ENCODE measurements around the gene IER5.

The IER5 gene

DNA sequence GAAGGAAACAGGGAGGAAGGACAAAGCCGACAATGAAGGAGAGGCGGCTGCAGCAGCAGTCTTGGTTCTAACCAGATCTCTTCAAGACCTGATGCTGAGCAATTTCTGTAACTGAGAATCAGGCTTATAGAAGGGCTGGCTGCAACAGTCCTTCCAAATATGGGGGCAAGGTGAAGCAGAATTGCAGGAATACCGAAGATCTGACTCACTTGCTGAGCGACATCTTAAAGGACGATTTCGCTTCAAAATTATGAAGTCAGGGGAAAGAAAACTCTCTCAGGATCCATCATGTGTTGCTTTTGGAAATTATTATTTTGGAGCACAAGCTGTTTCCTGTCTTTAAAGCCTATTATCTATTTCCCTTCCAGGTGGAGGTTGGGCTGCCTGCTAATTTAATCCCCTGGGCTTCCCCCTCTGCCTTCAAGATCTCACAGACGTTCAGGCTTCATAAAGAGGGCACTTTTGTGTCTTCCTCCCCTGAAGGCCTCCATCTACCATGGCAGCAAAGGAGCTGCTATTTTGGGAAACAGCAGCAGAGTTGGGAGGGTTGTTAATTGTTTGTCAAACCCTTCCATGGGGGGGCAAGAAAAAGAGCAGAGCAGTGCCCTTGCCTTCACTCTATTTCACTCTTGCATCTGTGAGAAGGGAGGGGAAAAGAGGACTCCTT, 10.8 kb upstream of the IER5 start:
- no peak for DNase-seq (ENCODE audit: low read depth in 2 of 2)

DNA sequence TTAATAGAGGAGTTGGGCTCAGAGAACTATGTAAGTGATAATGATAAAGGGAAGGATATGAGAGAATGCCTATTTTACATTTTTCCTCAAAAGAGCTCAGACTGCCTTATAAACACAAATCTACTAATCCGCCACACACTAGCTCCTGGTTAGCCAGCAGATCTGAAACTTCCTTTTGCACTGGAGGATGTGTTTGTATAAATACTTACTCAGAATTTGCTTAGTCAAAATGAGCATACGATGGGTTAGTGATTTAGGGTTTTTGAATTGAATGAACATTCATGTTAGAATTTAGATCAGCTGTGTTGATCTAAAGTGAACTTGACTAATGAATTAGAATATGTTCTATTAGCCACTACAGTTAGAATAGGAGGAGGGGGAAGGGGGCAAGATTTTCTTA, 9.1 kb upstream of the IER5 start:
- DNase-seq (ENCODE audit: low read depth in 2 of 2), result no peak

DNA sequence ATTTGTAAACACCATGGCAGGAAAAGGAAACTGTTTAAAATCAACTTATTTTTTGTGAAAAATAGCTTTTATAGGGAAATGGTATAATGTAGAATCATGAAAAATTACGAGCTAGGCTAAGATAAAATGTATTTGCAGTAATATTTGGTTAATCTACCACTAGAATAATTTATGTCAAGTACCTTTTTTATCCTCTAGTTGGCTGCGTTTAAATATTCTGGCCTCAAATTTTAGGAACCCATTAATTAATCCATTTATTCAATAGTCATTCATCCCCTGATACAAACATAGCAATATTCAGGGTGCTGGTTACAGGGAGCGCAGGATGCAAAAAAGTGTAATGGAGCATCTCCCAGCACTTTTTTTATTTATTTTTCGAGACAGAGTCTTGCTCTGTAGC, 8.6 kb upstream of the IER5 start:
- DNase-seq (ENCODE audit: low read depth in 2 of 2), result no peak

DNA sequence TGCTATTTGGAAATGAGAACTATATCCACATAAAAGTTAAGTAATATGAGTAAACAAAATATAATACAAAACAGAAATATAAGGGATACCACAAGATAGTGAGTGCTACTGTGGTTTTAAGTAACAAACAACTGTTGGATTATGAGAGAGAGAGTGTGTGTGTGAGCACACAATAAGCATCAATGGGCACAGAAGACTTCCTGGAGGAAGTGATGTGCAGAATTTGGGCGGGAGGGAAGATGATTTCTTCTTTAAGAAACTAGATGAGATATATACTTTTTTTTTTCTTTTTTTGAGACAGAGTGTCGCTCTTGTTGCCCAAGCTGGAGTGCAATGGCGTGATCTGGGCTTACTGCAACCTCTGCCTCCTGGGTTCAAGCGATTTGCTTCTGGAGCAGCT, 7.9 kb upstream of the IER5 start:
- DNase-seq (ENCODE audit: low read depth in 2 of 2), result no peak

- no peak for DNase-seq (ENCODE audit: low read depth in 2 of 2)
These were observed 7.1 kb upstream of the IER5 start for GRCh38 chr1:181081395-181081794.

DNA sequence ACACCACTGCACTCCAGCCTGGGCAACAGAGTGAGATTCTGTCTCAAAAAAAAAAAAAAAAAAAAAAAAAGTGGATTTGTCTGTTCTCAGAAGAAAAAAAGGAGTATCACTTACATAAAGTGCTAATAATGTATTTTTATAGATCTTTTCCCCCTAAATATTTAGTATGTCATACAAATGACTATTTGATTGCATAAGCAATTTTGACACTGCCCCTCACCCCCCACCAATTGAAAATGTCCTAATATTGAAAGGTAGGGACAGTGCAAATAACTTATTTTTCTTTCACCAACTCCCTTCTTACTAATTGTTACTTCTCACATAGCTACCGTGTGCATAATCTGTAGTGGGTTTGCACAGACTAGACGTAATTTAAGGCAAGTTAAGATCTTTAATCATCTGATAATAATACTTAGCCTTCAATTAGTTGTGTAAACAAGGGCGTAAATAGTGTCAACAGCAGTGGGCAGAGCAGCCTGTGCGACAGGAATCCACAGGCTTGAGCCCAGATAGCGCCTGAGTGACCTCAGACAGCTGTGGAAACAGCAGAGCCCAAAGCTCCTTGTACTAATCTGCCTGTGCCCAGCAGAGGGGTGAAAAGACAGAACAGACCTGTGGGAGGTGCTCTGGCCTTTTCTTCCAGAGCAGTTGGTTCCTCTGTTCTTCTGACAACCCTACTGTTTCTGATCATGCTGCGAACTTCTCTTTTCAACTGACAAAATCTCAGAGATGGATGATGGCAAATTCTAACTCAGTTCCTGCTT, 4.5 kb upstream of the IER5 start:
- DNase-seq (ENCODE audit: low read depth in 2 of 2), result no peak

DNA sequence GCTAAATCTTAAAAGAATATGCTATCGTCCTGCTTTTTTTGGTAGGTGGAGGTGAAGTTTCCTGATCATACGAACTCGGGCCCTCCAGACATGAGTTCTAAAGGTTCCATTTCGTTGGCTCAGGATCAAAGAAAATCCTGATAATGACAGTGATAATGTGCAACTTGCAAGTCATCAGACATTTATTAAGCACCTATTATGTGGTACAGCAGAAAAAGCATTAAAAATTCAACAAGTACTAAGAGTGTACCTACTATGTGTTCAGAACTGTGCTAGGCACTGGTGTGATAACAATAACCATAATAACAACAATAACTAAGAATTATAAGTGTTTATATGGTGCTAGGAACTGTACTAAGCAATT, 3.9 kb upstream of the IER5 start:
- no peak for DNase-seq (ENCODE audit: low read depth in 2 of 2)

GRCh38 chr1:181086091-181086490, 2.4 kb upstream of the IER5 start:
- no peak for DNase-seq (ENCODE audit: low read depth in 2 of 2)

GRCh38 chr1:181086926-181087325, 1.6 kb upstream of the IER5 start:
- no peak for DNase-seq (ENCODE audit: low read depth in 2 of 2)

- DNase-seq (ENCODE audit: low read depth in 2 of 2), result no peak
These were observed 1.0 kb upstream of the IER5 start for GRCh38 chr1:181087400-181087901.

DNA sequence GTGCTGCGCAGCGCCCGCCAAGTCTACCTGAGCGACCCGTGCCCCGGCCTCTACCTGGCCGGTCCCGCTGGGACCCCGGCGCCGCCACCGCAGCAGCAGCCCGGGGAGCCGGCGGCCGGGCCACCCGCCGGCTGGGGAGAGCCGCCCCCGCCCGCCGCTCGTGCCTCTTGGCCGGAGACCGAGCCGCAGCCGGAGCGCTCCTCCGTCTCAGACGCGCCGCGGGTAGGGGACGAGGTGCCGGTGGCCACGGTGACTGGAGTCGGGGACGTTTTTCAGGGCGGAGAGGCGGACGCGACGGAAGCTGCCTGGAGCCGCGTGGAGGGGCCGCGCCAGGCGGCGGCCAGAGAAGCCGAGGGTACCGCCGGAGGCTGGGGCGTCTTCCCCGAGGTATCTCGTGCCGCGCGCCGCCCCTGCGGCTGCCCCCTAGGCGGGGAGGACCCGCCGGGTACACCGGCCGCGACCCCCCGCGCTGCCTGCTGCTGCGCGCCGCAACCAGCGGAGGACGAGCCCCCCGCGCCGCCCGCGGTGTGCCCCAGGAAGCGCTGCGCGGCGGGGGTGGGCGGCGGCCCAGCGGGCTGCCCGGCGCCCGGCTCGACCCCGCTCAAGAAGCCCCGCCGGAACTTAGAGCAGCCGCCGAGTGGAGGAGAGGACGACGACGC, 646 bp downstream of the IER5 start:
- peak in 1 of 2 donors; percentile 14 for DNase-seq (ENCODE audit: low read depth in 2 of 2)

DNA sequence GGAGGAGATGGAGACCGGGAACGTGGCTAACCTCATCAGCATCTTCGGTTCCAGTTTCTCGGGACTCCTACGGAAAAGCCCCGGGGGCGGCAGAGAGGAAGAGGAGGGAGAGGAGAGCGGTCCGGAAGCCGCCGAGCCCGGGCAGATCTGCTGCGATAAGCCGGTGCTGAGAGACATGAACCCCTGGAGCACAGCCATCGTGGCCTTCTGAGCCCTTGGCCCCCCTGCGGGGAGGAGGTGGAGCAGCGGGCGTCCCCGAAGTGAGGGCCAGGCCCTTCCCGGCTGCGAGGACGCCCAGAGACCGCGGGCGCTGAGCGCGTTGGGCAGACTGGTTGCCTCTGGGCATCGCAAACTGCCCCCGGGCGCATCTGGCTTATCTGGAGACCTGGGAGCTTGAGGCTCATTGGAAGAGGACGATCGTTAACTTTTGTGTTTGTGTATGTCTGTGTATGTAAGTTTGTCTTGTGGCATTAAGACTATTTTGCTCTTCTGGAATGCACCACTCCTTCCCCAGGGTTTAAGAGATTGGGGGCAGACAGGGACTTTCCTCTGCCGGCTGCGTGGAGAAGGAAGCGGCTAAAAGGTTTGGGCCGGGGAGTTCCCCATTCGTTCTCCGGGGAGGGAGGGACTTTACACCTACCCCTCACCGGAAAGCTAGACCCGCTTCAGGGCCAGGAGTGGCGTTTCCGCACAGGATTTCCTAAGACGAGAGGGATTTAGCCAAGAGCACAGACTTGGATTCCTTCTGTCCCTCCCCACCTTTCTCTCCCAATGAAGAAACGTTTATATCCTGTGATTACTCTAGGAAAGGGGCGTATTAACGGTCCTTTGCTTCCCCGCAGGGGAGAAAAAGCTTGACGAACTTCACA, 1.4 kb downstream of the IER5 start:
- DNase-seq (ENCODE audit: low read depth in 2 of 2), result peak; percentile 64 to 72

DNA sequence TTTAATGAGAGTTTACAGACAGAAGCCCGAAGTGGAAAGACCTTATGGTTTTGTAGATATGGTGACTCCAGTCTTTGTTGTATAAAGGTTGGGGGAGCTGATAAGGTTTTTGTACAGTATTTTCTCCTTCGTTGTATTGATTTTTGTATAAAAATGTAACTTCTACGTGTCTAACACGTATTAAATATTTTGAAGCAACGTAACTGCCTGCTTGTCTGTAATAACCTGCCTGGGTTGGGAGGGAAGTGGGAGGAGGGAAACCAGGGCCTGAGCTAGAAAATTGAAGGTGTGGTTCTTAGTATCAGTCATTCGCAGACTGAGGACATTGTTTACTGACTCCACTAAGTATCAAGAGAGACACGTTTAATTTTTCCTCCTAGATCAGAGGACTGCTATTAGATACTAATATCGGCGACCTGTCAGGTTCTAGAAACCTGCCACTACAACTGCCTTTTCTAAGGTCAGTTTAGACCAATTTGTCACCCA, 2.2 kb downstream of the IER5 start:
- peak in 1 of 2 donors; percentile 22 for DNase-seq (ENCODE audit: low read depth in 2 of 2)

- DNase-seq (ENCODE audit: low read depth in 2 of 2), result no peak
These were observed 3.0 kb downstream of the IER5 start for GRCh38 chr1:181091309-181092040.

GRCh38 chr1:181092056-181092455, 3.6 kb downstream of the IER5 start:
- DNase-seq (ENCODE audit: low read depth in 2 of 2), result no peak

DNA sequence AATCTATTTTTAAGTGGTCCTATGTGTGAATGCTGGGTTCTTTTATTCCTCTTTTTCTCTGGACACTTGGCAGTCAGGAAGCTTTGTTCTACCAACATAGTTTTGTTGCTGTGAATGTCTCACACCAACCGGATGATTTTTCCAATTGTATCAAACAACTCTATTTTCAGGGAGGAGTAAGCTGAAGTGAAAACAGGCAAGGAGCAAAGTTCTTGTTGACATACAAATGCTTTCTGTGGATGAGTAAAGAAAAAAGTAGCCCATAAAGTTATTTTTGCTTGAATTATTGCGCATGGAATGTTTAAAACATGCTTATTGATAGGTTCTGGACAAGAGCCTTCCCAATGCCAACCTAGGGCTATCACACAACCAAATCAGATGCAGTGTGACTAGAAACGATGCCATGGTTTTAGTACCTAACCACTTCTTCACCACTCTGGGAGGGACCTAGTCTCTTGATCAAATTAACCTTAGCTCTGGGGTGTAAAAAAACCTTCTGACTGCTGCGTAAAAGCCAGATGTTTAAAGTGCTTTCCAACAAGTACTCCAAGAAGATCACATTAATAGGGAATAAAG, 4.5 kb downstream of the IER5 start:
- DNase-seq (ENCODE audit: low read depth in 2 of 2), result no peak

DNA sequence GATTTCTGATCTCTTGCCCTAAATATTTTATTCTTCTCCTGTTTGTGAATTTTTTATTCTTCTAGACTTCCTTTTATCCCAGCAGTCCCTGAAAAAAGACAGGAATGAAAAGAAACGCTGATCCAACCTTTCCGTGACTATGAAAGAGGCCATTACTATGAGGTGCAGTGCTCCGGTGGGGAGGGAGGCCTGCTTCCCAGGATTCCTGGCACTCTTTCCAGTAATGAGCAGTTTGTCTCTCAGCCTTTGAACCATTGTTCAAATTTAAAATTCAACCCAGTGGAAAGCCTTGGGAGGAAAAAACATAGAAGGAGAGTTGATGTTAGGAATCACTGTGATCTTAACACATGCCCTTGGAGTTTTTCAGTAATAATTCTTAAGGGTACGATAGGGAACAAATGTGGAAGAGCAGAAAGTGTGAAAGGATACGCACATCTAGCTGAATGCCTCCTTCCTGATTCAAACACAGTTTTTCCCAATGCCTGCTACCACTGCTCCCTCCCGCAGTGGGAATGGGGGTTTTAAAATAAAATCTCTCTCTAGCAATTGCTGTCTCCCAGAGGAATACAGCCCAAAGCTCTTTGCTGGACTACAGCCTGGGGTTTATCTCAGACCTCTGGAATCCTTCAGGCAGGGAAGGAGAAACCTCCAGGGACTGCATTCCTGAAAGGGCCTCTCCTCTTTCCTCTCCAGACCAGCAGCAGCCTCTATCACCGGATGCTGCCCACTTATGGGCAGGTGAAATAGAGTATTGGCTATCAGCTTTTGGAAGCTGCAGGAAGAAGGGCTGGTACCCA, 6.1 kb downstream of the IER5 start:
- no peak for DNase-seq (ENCODE audit: low read depth in 2 of 2)

DNA sequence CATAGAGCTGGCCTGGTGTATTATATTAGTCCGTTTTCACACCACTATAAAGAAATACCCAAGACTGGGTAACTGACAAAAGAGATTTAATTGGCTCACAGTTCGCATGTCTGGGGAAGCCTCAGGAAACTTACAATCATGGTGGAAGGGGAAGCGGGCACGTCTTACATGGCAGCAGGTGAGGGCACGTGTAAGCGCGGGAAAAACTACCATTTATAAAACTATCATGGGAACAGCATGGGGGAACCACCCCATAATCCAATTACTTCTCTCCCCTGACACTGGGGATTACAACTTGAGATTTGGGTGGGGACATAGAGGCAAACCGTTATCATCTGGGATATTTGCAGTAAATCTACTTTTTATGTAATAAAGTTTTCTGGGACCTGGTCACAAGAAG, 6.8 kb downstream of the IER5 start:
- DNase-seq (ENCODE audit: low read depth in 2 of 2), result no peak

DNA sequence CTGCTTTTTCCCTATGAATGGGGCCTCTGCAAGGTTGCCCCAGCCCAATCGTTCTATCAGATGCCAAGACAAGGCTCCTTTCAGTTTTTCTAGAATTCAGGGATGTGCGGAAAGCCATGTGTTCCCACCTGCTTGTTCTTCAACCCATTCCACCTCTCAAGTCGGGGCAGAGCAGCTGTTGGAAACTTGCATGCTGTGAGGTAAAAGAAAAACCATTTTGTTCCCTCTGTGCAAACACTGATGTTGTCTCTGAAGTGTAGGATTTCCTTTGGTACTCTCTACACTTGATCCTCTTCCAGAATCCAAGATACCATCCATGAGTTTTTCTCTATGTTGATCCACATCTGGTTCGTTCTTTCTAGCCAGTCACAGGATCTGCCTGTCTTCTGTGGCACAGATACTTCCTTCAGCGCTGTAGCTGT, 7.3 kb downstream of the IER5 start:
- no peak for DNase-seq (ENCODE audit: low read depth in 2 of 2)

GRCh38 chr1:181097242-181097641, 8.7 kb downstream of the IER5 start:
- DNase-seq (ENCODE audit: low read depth in 2 of 2), result no peak
